Uterus (tissue), 4 donors: ENCODE data around the gene ANXA3. TPM values are rescaled to one million over a fixed set of nuclear protein-coding genes. Genes with fewer than 3 reads are reported as not detected.

ENCODE experiments used
- DNase-seq, 2 donors: peaks; one replicate each; pipeline ENCODE4 v3.0.0-alpha.2; 2019 to 2020
- H3K27ac ChIP-seq, 2 donors: fragments of 200-600 bp; sonication (generic); 1 replicate in 1 of 2; 2 replicates in 1 of 2; pipeline ENCODE4 v1.5.1; 2016 to 2018
- H3K27me3 ChIP-seq, 2 donors: fragments of 200-600 bp; sonication (generic); one replicate each; pipeline ENCODE4 v1.5.1; 2018 to 2019; ENCODE audit warnings: control low read depth in 1 of 2
- H3K36me3 ChIP-seq, 2 donors: fragments of 200-600 bp; sonication (generic); one replicate each; pipeline ENCODE4 v1.5.1; 2019; ENCODE audit warnings: control low read depth in 1 of 2
- H3K4me1 ChIP-seq, 2 donors: fragments of 200-600 bp; sonication (generic); one replicate each; pipeline ENCODE4 v1.5.1; 2018 to 2019; ENCODE audit warnings: control low read depth in 1 of 2
- H3K4me3 ChIP-seq, 2 donors: fragments of 200-600 bp; sonication (generic); 1 replicate in 1 of 2; 2 replicates in 1 of 2; pipeline ENCODE4 v1.5.1; 2018 to 2019; ENCODE audit warnings: mild to moderate bottlenecking in 1 of 2
- H3K9me3 ChIP-seq, 2 donors: fragments of 200-600 bp; sonication (generic); one replicate each; pipeline ENCODE4 v1.5.1; 2019; ENCODE audit warnings: control low read depth in 1 of 2
- POLR2A ChIP-seq, 2 donors: fragments of 450-650 bp; IDR thresholded peaks; one replicate each; pipeline ENCODE4 v1.6.1; 2016; ENCODE audit warnings: antibody characterized with exemption in 2 of 2, mild to moderate bottlenecking in 1 of 2, moderate library complexity in 1 of 2
- intact Hi-C: fragments of 100-400 bp; cut with DNase I; formaldehyde crosslinking; loops from one replicate; pipeline ENCODE4 v1.15.1; 2023; ENCODE audit warnings: low total_unique reads
- total RNA-seq, 4 donors: library from RNA; depleted of rRNA in 3 of 4; stranded (reverse); fragments of >200 nt in 3 of 4; gene quantifications; one replicate each; pipeline versions ENCODE4 v1.1.0 to v1.2.4, GENCODE V29; 2014 to 2023
- TF ChIP-seq, protein P1 (sequence below), 4 experiments: fragments of 200-600 bp in 2 of 4; fragments of 450-650 bp in 2 of 4; sonication (generic) in 2 of 4; IDR thresholded peaks; one replicate each; pipeline ENCODE4 v1.5.1; 2016 to 2019; ENCODE audit warnings: antibody characterized with exemption in 4 of 4, mild to moderate bottlenecking in 2 of 4, moderate library complexity in 1 of 4
- donor health status: DM: yes; HTN: yes; CAD: no.

The ANXA3 gene
- total RNA-seq, 4 donors from 2014 or later, result 13.6 to 243 (median 23.4) TPM

DNA sequence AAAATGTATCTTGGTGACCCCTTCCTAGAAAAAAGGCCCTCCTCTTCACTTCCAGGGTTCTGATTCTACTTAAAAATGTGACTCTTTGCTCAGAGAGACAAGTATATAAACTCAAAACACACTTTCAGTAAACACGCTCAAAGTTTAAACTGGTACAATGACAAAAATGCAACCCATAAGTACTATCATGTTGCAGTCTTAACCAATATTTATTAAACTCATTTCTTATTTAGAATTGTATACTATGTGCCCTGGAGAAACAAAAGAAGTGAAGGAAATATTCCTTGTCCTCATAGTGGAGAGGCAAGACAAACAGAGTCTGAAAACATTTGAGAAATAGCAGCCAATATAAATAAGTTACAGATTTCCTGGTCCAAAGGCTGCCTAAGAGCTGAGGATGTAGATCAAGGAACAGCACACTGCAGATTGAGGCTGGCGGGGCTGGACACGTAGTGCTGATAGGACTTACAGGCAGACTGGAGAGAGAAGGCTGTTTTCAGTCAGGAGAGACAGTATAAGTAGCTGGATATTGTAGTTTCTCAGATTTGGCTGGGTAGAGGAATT, 39.1 kb upstream of the ANXA3 start:
- Histone ChIP-seq H3K36me3 (no peaks in the 10 kb centered on the region), H3K9me3 (no peaks in the 10 kb centered on the region), H3K4me1 (no peaks in the 10 kb centered on the region), H3K27me3 (no peaks in the 10 kb centered on the region), H3K27ac (no peak overlapping the region), H3K4me3 (no peak overlapping the region)
- no peak for DNase-seq
- TF ChIP-seq POLR2A (IDR thresholded peaks at IDR 0.05), result no peak
- TF ChIP-seq, protein P1, sequence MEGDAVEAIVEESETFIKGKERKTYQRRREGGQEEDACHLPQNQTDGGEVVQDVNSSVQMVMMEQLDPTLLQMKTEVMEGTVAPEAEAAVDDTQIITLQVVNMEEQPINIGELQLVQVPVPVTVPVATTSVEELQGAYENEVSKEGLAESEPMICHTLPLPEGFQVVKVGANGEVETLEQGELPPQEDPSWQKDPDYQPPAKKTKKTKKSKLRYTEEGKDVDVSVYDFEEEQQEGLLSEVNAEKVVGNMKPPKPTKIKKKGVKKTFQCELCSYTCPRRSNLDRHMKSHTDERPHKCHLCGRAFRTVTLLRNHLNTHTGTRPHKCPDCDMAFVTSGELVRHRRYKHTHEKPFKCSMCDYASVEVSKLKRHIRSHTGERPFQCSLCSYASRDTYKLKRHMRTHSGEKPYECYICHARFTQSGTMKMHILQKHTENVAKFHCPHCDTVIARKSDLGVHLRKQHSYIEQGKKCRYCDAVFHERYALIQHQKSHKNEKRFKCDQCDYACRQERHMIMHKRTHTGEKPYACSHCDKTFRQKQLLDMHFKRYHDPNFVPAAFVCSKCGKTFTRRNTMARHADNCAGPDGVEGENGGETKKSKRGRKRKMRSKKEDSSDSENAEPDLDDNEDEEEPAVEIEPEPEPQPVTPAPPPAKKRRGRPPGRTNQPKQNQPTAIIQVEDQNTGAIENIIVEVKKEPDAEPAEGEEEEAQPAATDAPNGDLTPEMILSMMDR (IDR thresholded peaks at IDR 0.05), result no peak
- intact Hi-C loops, result no loop called here

DNA sequence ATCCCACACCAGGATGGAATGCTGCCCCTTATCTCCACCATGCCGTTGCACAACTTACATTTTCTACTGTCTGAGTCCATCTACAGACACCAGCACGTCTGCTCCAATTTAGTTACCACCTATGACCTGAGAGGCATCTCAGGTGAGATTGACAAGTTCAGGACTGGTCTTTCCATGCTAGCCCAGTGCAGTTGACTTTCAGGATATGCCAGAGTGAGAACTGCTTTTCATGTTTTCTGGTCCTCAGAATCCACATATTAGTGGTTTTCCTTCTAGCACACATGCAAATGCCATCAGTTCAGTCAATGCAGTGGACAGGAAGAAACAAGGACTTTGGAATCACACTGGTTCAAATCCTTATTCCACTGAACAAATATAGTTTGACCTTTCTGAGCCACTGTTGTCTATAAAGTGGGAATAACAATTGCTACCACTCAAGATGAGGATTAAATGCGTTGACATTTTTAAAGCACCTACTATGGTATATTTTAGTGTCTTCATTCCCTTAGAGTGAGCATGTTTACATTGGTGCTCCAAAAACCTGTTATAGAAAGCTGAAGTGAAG, 38.1 kb upstream of the ANXA3 start:
- intact Hi-C loops, result no loop called here
- no peaks in the 10 kb centered on the region for H3K4me1 ChIP-seq
- H3K4me3 ChIP-seq, result no peak overlapping the region

DNA sequence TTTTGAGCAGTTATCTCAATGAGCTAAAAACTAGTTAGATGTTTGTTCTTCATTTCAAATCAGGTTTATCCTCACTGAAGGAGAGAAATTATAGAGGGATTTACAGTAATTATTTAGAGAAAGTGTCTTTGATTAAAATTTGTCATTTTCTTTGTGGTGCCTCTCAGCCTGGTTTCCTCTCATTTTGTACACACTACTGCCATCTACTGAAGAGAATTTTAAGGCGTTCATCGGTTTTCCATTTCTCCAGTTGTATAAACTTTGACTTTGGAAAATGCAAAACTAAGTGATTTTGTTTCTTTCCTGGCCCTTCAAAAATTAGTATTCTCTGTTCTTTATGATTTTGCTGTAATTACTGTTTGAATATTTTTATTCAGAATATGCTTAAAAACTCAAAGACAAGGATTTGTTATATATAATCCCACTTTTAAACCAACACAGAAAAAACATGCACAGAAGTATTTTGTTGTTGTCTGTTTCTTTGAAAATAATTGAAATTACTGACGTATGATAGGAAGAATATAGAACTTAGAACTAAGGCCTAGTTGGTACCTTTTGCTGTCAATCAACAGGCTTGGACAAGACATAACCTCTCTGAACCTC, 34.4 kb upstream of the ANXA3 start:
- H3K27ac ChIP-seq, result no peak overlapping the region
- H3K27me3 ChIP-seq, result no peaks in the 10 kb centered on the region
- TF ChIP-seq POLR2A (IDR thresholded peaks at IDR 0.05), result no peak
- TF ChIP-seq, protein P1 (IDR thresholded peaks at IDR 0.05), result peak; percentile 31 to 49 (median 44)
- H3K4me3 ChIP-seq, result no peak overlapping the region
- H3K4me1 ChIP-seq, result no peaks in the 10 kb centered on the region
- H3K36me3 ChIP-seq, result no peaks in the 10 kb centered on the region
- no peaks in the 10 kb centered on the region for H3K9me3 ChIP-seq
- intact Hi-C loops, result no loop called here
- DNase-seq, result no peak

More for the DNA sequence above, 38.1 kb upstream of the ANXA3 start:
- TF ChIP-seq POLR2A (IDR thresholded peaks at IDR 0.05), result no peak
- TF ChIP-seq, protein P1 (IDR thresholded peaks at IDR 0.05), result no peak
- no peaks in the 10 kb centered on the region for H3K27me3 ChIP-seq
- no peak overlapping the region for H3K27ac ChIP-seq
- H3K9me3 ChIP-seq, result no peaks in the 10 kb centered on the region
- no peaks in the 10 kb centered on the region for H3K36me3 ChIP-seq
- no peak for DNase-seq

DNA sequence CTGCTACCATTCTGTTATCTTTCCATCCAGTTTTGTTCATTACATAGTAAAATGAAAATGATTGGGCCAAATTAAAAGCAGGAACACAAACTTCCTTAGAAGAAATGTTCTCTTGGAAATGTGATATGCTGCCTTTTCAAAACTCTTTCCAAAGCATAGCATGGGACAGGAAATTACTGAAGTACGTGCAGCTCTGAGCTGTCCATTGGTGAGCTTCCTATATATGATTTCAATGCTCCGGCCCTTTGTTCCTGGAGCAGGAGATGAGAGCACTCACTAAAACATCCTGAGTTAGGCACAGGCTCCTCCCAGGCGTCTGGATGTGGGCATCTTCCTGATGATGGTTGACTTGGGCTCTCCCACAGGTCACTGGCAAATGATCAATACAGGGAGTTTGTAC, 33.0 kb upstream of the ANXA3 start:
- intact Hi-C loops, result no loop called here
- Histone ChIP-seq H3K9me3 (no peaks in the 10 kb centered on the region), H3K4me3 (no peak overlapping the region), H3K4me1 (no peaks in the 10 kb centered on the region), H3K27me3 (no peaks in the 10 kb centered on the region), H3K36me3 (no peaks in the 10 kb centered on the region), H3K27ac (no peak overlapping the region)
- TF ChIP-seq, protein P1 (IDR thresholded peaks at IDR 0.05), result no peak
- TF ChIP-seq POLR2A (IDR thresholded peaks at IDR 0.05), result no peak
- DNase-seq, result no peak

DNA sequence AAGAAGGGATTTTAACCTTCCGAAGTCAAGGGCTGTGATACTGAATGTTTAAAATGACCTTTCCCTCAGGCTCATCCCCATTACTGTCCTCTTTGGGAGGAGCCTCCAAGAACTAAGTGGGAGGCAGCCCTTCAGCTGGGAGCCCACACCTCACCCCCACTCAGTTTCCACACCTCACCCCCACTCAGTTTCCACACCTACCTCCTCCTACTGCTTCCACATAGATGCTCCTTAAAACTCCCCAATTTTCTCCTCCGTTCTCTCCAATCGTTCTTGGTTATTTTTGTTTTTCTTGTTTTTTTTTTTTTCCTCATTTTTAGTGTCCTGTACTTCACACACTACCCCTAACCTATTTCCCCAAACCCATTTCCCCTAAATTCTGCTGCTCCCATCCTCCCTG, 31.6 kb upstream of the ANXA3 start:
- H3K27ac ChIP-seq, result no peak overlapping the region
- TF ChIP-seq POLR2A (IDR thresholded peaks at IDR 0.05), result no peak
- TF ChIP-seq, protein P1 (IDR thresholded peaks at IDR 0.05), result no peak
- no peak for DNase-seq
- intact Hi-C loops, result no loop called here
- no peaks in the 10 kb centered on the region for H3K36me3 ChIP-seq
- H3K27me3 ChIP-seq, result no peaks in the 10 kb centered on the region
- no peaks in the 10 kb centered on the region for H3K4me1 ChIP-seq
- no peaks in the 10 kb centered on the region for H3K9me3 ChIP-seq
- H3K4me3 ChIP-seq, result no peak overlapping the region
